ENCODE measurements around the gene ZNF664.

GRCh38 chr12:123928274-123928865 lies 44.6 kb upstream of the ZNF664 start:
- TF ChIP-seq POLR2AphosphoS5 (IDR thresholded peaks at IDR 0.05) (no peak), CTCF (IDR thresholded peaks at IDR 0.05) (no peak), POLR2A (IDR thresholded peaks at IDR 0.05; ENCODE audit: low read depth) (no peak)
